Endothelial cell of umbilical vein (primary cell): ENCODE data around the gene MEF2A.

Experiments
- EZH2 ChIP-seq: IDR thresholded peaks from 2 replicates; pipeline ENCODE4 v1.6.1; 2012; ENCODE audit warnings: borderline replicate concordance, low read depth, mild to moderate bottlenecking, moderate library complexity, low read length, inconsistent platforms; ENCODE audit not compliant: severe bottlenecking
- FOS ChIP-seq: IDR thresholded peaks from 2 replicates; pipeline ENCODE4 v1.6.1; 2011; ENCODE audit warnings: mild to moderate bottlenecking, low read length, moderate library complexity, borderline replicate concordance; ENCODE audit not compliant: insufficient read depth
- GATA2 ChIP-seq: IDR thresholded peaks from 2 replicates; pipeline ENCODE4 v1.7.0; 2011; ENCODE audit warnings: low read depth, mild to moderate bottlenecking, moderate library complexity, mixed read lengths, low read length; ENCODE audit not compliant: insufficient read length, insufficient read depth
- JUN ChIP-seq: IDR thresholded peaks from 2 replicates; pipeline ENCODE4 v1.6.1; 2011; ENCODE audit warnings: borderline replicate concordance, low read depth; ENCODE audit not compliant: insufficient read length, insufficient read depth
- MAX ChIP-seq: IDR thresholded peaks from 2 replicates; pipeline ENCODE4 v1.6.1; 2011; ENCODE audit not compliant: insufficient read depth, insufficient read length
- MYC ChIP-seq: IDR thresholded peaks from one replicate; pipeline ENCODE4 v1.6.1; 2011; ENCODE audit warnings: mild to moderate bottlenecking, low read depth, low read length
- POLR2A ChIP-seq: IDR thresholded peaks from 2 replicates; pipeline ENCODE4 v1.6.1; 2012; ENCODE audit warnings: low read depth, mild to moderate bottlenecking, control low read depth, low read length
- POLR2AphosphoS5 ChIP-seq: IDR thresholded peaks from 2 replicates; pipeline ENCODE4 v1.6.1; 2012; ENCODE audit warnings: low read depth, mild to moderate bottlenecking, control low read depth, low read length, moderate library complexity; ENCODE audit not compliant: insufficient read depth
- TF ChIP-seq, protein P1 (sequence below), 2 donors: IDR thresholded peaks; 1 replicate in 1 of 2; 2 replicates in 1 of 2; pipeline ENCODE4 v1.5.1; 2011; ENCODE audit warnings: low read length in 2 of 2, mild to moderate bottlenecking in 2 of 2, moderate library complexity in 2 of 2, control low read depth in 1 of 2, inconsistent platforms in 1 of 2, low read depth in 1 of 2; ENCODE audit not compliant: insufficient read depth in 1 of 2; ENCODE audit errors: extremely low read depth in 1 of 2

DNA sequence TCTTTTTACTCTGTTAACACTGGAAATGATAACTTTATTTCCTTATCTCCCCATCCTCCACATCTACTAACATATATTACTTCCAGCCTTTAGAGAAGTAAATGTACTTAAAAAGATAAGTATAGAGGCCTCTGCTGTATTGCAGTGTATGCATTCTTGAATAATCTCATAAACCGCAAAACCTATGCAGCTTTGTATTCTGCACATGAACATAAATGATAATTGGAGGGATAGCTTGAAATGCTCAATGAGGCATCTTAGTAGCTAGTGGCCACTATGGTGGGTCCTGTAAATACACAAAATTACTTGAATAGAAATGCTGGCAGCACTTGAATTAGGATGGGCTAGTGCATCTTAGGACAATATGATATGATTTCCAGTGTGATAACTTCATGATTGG lies 90.4 kb downstream of the MEF2A start:
- no peak for TF ChIP-seq POLR2A
- no peak for TF ChIP-seq POLR2AphosphoS5
- TF ChIP-seq, protein P1, sequence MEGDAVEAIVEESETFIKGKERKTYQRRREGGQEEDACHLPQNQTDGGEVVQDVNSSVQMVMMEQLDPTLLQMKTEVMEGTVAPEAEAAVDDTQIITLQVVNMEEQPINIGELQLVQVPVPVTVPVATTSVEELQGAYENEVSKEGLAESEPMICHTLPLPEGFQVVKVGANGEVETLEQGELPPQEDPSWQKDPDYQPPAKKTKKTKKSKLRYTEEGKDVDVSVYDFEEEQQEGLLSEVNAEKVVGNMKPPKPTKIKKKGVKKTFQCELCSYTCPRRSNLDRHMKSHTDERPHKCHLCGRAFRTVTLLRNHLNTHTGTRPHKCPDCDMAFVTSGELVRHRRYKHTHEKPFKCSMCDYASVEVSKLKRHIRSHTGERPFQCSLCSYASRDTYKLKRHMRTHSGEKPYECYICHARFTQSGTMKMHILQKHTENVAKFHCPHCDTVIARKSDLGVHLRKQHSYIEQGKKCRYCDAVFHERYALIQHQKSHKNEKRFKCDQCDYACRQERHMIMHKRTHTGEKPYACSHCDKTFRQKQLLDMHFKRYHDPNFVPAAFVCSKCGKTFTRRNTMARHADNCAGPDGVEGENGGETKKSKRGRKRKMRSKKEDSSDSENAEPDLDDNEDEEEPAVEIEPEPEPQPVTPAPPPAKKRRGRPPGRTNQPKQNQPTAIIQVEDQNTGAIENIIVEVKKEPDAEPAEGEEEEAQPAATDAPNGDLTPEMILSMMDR (IDR thresholded peaks at IDR 0.05; ENCODE audit: extremely low read depth in 1 of 2, insufficient read depth in 1 of 2, low read depth in 1 of 2, low read length in 2 of 2): no peak
- TF ChIP-seq FOS: no peak
- TF ChIP-seq EZH2: no peak
- no peak for TF ChIP-seq MYC
- TF ChIP-seq MAX: no peak
- no peak for TF ChIP-seq GATA2
- no peak for TF ChIP-seq JUN
